SHP77 (cell line): ENCODE measurements around the gene MAPT.
"Not testable (repeated sequence)": the region's sequence is repeated elsewhere in the genome, so short reads cannot be mapped to it uniquely, and the experiment has no call there.

ENCODE experiments used
- DNase-seq, 2 experiments: peaks; one replicate each; lab custom pipeline; 2025; lab: John Stamatoyannopoulos, UW

MAPT gene

GRCh38 chr17:45952814-45953320, 58.5 kb downstream of the MAPT start:
- DNase-seq: no peak

GRCh38 chr17:45953561-45953960, 59.2 kb downstream of the MAPT start:
- DNase-seq: no peak

- no peak for DNase-seq
Measured at GRCh38 chr17:45954914-45955313, 60.6 kb downstream of the MAPT start.

GRCh38 chr17:45955326-45955725, 61.0 kb downstream of the MAPT start:
- DNase-seq: no peak

- no peak for DNase-seq
Measured at GRCh38 chr17:45956090-45956489, 61.7 kb downstream of the MAPT start.

GRCh38 chr17:45956746-45957145, 62.4 kb downstream of the MAPT start:
- not testable (repeated sequence) for DNase-seq

- no peak for DNase-seq
Measured at GRCh38 chr17:45958307-45958706, 64.0 kb downstream of the MAPT start.

- no peak for DNase-seq
Measured at GRCh38 chr17:45958994-45959665, 64.8 kb downstream of the MAPT start.

GRCh38 chr17:45960311-45960710, 66.0 kb downstream of the MAPT start:
- DNase-seq: no peak

GRCh38 chr17:45961206-45961605, 66.9 kb downstream of the MAPT start:
- no peak for DNase-seq

- no peak for DNase-seq
Measured at GRCh38 chr17:45962221-45962972, 68.0 kb downstream of the MAPT start.

- no peak for DNase-seq
Measured at GRCh38 chr17:45963283-45963682, 68.9 kb downstream of the MAPT start.

GRCh38 chr17:45963889-45964288, 69.5 kb downstream of the MAPT start:
- no peak for DNase-seq

GRCh38 chr17:45964634-45965033, 70.3 kb downstream of the MAPT start:
- no peak for DNase-seq

GRCh38 chr17:45965812-45966211, 71.5 kb downstream of the MAPT start:
- no peak for DNase-seq

GRCh38 chr17:45966606-45967280, 72.4 kb downstream of the MAPT start:
- no peak for DNase-seq

GRCh38 chr17:45967378-45967777, 73.0 kb downstream of the MAPT start:
- DNase-seq: no peak

- no peak for DNase-seq
Measured at GRCh38 chr17:45968732-45969131, 74.4 kb downstream of the MAPT start.

GRCh38 chr17:45969726-45970125, 75.4 kb downstream of the MAPT start:
- DNase-seq: no peak

- no peak for DNase-seq
Measured at GRCh38 chr17:45970659-45971058, 76.3 kb downstream of the MAPT start.

- DNase-seq: no peak
Measured at GRCh38 chr17:45971698-45972141, 77.4 kb downstream of the MAPT start.

- no peak for DNase-seq
Measured at GRCh38 chr17:45972531-45972930, 78.2 kb downstream of the MAPT start.
